Epidermal melanocyte (primary cell): ENCODE data around the gene PNCK.
"Not testable (repeated sequence)": the region's sequence is repeated elsewhere in the genome, so short reads cannot be mapped to it uniquely, and the experiment has no call there.

Experiments
- DNase-seq: peaks from one replicate; pipeline ENCODE4 v3.0.0; 2011; ENCODE audit warnings: low spot score; ENCODE audit not compliant: insufficient read length

PNCK gene

DNA sequence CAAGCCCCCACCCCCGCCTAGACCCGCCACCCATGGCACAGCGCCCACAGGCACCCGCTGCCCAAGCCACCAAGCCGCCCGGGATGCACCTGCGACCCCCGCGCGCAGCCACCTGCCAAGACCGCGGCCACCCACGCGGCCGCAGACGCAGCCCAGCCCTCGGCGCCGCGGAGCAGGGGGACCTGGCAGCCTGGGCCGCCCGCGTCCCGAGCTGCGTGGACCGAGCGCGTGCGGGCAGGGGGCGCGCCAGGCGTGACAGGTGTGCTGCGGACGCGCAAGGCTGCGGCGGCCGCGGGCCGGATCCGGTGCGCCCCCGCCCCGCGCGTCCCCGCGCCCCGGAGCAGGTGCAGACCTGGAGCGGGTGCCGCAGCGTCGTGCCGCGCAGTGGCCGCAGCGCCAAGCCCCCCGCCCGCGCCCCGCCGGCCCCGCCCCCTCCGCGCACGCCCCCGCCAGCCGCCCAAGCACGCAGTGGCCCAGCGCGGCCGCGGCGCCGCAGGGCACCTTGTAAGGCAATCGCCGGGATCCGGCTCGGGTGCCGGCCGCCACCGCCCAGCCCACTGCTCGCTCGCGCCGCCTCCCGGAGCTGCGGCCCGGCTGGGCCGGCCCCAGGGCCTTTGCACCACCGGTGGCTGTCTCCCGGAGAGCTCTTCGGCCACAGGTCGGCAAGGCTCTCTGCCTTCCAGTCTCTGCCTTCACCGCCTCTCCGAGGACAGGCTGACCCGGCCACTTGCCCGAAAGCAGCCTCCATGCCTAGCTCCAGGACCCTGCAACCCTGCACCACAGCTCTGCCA is at the start of gene PNCK:
Gene PNCK, minus strand, starts transcription at position 386 of the 791 bp plus-strand sequence. CDS start 737 bp downstream, outside the sequence.
- no peak for DNase-seq

DNA sequence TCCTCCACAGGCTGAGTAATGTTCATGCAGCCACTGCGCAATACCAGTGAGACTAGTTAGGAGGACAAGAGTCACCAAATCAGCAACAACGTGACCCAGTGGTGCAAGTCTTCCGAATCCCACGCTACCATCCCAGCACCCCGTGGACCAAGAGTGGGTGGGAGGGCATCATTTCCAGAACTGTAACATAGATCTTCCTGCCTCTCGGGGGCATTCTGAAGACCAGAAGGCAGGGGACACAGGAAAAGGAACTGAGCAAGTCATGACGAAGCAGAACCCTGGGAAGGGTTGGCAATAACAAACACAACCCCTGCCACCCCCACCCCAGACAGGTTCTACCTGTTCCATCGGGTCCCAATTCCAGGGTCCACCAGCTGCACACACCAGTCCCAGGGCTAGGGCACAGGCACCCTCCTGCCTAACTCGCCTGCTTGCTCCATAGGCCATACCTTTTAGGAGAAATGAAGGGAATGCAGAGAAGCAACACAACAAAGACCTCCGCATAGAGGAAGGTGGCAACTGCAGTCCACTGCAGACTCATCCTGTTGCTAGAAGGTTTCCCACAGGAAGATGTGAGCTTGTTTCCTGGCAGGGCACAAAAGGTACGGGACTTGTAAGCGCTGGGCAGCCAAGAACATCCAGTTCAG is 49.2 kb upstream of the PNCK start:
- no peak for DNase-seq

GRCh38 chrX:153719701-153720100 is 46.1 kb upstream of the PNCK start:
- DNase-seq: no peak

DNA sequence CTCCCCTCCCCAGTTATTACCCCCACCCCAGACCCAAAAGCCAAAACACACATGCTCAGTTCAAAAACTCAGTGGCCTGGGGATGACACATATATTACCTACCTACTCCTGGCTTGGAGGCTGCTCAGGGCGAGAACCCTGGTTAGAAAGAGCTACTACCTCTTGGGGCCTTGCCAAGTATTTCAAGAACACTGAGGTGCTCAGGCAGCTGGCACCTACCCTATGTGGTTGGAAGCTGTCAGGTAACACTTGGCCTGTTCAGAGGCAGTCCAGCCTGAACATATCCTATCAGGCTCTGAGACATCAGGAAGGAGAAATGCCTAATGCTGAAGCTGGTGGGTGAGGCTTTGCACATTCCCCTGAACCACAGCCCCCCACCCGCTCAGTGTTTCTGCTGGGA is 45.6 kb upstream of the PNCK start:
- DNase-seq: no peak

GRCh38 chrX:153717445-153717844 is 43.8 kb upstream of the PNCK start:
- DNase-seq: no peak

GRCh38 chrX:153714256-153714655 is 40.6 kb upstream of the PNCK start:
- no peak for DNase-seq

GRCh38 chrX:153709726-153710674 is 36.4 kb upstream of the PNCK start:
- DNase-seq: no peak

- peak; percentile 57 for DNase-seq
These were observed 34.8 kb upstream of the PNCK start for GRCh38 chrX:153708415-153708814.

GRCh38 chrX:153707406-153707805 is 33.8 kb upstream of the PNCK start:
- DNase-seq: no peak

DNA sequence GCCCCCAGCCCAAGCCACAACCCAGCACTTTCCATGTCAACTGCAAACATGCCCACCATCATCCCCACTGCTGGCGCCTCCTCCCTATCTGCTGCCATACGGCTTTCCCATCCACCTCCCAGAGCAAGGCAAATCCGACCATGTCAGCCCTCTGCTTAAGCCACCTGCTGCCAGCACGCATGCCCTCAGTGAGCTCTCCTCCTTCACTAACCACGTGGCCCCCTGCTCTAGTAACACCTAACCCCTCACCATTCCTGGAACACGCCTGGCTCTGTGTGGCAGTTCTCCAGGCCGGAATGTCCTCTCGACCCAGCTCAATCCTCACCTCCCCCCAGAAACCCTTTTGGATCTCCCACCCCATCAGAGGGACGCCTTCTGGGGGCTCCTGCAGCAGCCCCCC is 33.2 kb upstream of the PNCK start:
- no peak for DNase-seq

DNA sequence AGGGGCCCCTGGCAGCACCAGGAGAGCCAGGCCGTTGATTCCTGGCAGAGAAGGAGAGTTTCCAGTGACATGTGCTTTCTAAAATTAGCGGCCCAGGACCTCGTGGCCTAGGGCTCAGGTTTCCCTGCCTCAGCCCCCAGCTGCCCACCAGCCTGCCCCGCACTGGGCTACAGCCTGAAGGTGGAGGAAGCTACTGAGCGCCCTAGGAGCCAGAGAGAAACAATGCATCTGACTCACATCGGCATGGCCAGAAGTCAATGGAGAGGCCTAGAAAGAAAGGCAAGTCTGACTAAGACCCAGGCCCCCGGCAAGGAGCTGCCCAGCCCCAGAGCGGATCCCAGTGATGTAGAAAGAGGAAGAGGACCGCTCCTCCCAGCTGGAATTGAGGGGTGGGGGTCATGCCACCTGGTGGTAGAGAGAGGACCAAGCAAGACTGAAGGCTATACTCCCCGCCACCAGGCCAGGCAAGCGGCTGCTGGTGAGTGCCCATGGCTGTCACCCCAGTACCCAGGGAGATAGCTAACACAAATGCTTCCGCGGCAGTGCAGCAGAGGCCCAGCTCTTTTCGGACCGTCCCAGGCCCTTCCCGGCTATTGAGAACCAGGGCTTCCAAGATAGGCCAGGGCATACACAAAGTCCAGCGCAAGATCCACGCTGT is 31.9 kb upstream of the PNCK start:
- not testable (repeated sequence) for DNase-seq

GRCh38 chrX:153704631-153705402 is 31.2 kb upstream of the PNCK start:
- not testable (repeated sequence) for DNase-seq

GRCh38 chrX:153704021-153704526 is 30.5 kb upstream of the PNCK start:
- no peak for DNase-seq

GRCh38 chrX:153703036-153703370 is 29.4 kb upstream of the PNCK start:
- DNase-seq: no peak

GRCh38 chrX:153702336-153703035 is 28.9 kb upstream of the PNCK start:
- DNase-seq: no peak

DNA sequence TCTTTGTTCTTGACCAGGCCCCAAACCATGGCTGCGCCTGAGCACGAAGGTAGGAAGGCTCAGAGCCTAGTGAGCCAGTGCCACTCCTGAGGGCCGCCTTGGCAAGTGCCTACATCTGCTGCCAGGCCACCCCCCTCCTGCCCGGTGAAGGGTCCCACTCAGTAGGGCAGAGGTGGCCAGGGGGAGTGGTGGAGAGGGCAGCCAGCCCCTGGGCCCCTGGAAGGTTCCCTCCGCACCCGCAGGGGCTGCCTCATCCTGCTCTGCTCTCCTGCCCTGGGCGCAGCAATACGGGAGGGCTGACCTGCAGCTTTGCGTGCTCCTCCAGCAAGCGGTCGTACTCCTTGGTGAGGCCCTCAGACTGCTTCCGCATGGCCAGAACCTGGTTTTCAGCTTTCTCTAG is 28.1 kb upstream of the PNCK start:
- no peak for DNase-seq

DNA sequence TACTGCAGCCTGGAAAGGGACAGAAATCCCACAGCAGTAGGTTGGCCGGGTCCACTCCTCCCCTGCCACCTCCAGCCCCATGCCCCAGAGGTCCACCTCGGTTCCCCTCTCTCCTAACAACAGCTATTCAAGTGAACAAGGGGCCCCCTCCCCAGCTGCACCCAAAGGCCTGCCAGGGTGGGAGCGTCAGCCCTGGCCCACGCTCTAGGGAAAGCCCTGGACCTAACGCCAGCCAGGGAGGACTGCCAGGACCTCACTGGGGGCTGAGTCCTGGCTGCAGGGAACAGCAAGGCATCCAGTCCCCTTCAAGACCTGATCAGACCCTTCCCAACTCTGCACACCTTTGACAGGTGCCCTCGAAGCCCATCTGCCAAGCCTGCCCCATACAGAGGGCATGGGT is 27.4 kb upstream of the PNCK start:
- no peak for DNase-seq

- DNase-seq: no peak
These were observed 26.8 kb upstream of the PNCK start for GRCh38 chrX:153700376-153700945.

DNA sequence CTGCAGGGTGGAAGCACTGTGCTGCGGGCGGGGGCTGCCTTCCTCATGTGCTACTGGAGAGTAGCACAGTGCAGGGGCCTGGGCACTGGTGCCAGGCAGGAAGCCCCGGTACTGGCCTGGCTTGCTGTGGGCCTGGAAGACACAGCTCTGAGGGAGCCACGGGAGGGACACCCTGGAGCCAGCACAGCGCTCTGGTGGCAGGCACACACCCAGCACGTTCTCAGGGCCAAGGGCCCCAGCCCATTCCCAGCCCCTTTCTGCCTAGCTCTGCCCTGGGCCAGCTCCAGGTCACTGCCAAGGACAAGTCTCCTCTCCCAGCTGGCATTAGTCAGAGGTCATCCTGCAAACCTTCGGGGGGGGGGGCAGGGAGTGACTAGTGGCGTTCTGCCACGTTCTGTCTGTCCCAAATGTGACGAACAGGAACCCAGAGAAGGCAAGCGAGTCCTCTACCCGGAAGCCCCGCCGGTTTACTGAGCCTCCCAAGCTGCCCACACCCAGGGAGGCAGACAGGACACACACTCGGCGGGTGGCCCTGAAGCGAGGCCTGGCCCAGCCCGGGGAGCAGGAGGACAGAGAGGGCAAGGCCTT is 26.3 kb upstream of the PNCK start:
- not testable (repeated sequence) for DNase-seq
